ENCODE measurements around the gene ZNF638. TPM values are rescaled to one million over a fixed set of nuclear protein-coding genes. Genes with fewer than 3 reads are reported as not detected.
A peak's percentile ranks its signal among the peaks of the same experiment; 100 is the strongest.

ZNF638 gene
- total RNA-seq, 1 donor from 2014 or later = 358 TPM

DNA sequence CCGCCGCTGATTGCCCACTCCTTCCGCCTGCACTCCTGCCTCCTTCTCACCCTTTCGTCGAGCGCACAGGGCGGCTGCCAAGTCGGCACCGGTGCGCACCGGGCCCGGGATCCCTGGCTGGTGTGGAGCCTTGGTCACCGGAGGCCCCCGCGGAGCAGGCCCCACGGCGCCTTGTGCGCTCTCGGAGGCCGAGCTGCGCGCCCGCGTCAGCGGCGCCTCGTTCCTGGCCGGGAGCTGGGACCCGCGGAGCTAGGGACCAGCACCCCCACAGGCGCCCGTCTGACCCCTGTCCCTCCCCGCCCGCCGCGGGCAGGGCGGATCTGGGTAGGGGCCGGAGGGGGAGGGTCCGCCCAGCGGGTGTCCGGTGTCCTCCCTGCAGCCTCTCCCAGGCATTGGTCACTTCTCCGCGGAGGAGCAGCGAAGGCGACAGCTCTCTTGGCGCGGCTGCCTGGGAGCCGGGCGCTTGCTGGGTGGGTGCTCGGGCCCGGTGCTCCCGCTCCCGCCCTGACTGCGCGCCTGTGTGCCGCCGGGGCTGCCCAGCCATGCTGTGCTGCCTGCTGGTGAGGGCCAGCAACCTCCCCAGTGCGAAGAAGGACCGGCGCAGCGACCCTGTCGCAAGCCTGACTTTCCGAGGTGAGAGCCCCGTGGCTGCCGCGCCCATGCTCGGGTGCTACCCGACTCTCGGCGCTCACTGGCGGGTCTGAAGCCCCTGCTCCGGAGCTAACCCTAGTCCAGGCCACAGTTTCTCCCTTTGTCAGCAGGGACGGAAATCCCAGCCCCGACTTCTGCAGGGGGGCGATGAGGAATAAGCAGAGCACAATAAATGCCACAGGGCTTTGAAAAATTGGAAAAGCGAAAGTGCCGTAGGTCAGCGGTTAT lies 135.0 kb downstream of the ZNF638 start:
- peak; percentile 54 to 66 for DNase-seq (ENCODE audit: low spot score in 2 of 2)
- no peak for FAIRE-seq

DNA sequence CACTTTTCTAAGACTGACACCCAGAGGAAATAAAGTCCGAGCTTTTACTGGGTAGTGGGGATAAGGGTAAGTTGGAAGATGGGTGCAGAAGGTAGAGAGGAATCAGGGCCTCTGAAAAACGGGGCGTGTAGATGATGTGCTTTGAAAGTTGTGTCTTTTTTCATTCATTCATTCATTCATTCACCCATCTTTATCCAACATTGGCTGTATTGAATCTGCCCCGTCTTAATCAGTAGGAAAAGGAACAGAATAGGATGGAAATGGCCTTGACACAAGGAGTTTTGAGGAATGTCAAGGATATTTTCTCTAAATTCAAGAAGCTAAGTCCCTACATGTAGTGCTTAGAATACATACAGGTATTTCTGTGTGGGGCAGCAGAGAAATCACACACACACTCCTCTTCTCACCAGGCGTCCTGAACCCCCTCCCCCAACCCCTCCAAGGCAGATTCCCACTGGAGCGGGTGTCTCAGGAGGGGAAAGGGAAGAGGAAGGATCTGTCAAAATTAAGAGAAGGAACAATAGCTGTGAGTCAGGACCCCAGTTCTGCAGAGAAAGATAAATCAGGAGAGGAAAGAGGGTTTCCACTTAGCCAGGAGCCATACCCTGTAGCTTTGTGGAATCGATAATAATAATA lies 135.7 kb downstream of the ZNF638 start:
- FAIRE-seq (no peak), DNase-seq (ENCODE audit: low spot score in 2 of 2) (no peak)

GRCh38 chr2:71468279-71469015 lies 136.9 kb downstream of the ZNF638 start:
- no peak for DNase-seq (ENCODE audit: low spot score in 2 of 2)
- no peak for FAIRE-seq

DNA sequence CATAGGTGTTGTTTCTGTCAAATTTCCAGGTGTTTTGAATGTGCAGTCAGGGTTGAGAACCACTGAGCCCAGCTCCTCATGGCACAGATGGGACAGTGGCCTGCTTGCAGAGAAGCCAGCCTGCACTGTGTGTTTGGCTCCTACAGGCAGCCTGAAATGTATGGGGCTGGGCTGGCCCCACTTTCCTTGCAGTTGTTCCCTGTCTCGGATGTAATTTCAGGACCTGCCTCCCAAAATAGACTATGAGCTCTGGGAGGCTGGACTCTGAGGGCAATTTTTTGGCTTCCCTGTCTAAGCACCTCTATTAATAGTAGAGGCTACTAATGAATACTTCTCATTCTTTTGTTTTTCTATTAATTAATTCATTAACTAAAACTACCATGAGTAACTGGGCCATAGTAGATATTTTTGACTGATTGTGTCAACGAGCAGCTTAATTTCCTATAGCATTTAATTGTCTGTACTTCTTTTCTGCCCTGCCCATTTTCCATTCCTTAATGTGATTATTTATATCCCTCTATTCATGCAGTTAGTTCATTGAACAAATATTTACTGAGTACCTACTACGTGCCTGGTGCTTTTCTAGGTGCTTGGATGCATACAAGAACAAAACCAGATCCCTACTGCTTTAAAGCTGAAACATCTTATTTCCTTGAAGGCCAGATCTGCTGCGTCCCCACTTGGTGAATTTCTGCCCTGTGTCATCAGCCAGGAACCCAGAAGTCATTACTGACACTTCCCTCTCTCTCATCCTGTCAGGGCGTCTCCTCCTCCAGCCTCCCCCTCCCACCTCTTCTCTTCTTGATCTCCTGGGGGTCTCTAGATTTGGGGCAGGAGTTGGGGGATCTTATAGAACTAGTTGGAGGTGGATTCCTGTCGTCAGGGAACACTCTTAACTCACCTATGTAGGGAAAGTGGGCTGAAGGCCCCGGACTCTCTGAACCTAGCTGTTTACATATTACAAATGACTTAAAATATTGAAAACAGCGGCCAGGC lies 138.1 kb downstream of the ZNF638 start:
- DNase-seq (ENCODE audit: low spot score in 2 of 2) (no peak), FAIRE-seq (no peak)

DNA sequence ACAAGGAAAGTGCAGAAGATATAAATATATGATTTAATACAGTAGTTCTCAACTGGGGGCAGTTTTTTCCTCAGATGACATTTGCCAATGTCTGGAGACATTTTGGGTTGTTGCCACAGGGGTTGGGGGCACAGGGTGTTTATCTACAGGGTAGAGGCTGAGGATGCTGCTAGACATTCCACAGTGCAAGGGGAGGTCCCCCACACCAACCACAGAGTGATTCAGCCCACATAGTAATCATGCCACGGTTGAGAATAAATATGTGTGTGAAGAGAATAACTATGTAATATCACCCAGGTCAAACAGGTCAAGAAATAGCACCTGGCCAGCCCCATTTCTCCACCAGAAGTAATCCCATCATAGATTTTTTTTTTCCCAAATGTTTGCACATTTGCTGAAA lies 139.7 kb downstream of the ZNF638 start:
- no peak for FAIRE-seq
- DNase-seq (ENCODE audit: low spot score in 2 of 2) = no peak

DNA sequence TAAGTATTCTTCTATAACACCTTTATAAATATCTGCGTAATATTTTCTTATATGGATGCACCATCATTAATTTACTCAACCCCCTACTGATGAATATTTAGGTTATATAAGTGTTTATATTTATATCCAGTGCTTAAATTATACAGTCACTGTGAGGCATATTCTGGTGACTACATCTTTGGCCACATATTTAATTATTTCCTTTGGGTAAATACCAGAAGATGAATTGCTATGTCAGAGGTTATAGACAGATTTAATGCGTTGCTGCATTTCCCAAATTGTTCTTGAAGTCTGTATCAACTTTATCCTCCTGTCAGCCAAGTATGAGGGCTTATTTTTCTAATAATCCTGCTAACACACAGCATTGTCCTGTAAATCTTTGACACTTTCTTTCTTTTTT lies 140.4 kb downstream of the ZNF638 start:
- FAIRE-seq = no peak
- DNase-seq (ENCODE audit: low spot score in 2 of 2) = no peak

- FAIRE-seq = no peak
- no peak for DNase-seq (ENCODE audit: low spot score in 2 of 2)
Observed at GRCh38 chr2:71473346-71474031, 141.9 kb downstream of the ZNF638 start.

DNA sequence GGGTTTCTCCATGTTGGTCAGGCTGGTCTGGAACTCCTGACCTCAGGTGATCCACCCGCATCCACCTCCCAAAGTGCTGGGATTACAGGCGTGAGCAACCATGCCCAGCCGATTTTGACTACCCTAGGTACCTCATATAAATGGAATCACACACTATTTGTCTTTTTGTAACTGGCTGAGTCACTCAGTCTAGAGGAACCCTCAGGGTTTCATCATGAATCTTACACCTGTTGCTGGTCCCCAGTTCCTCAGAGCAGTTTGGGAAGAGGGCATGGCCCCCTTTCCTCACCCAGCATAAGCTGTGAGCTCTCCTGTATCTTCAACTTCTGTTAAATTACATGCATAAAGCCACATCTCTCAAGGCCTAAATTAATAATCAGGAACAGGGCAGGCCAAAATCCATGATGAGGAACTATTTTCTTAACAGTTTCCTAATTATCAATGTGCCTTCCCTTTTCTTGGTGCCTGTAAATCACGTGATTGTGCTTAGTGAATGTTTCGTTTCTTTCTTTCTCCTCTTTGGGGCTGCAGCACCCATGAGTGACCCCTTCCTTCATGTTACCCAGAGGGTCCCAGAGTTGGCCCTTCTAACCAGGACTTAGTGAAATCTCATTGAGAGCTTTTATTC lies 142.6 kb downstream of the ZNF638 start:
- DNase-seq (ENCODE audit: low spot score in 2 of 2) (no peak), FAIRE-seq (no peak)

- DNase-seq (ENCODE audit: low spot score in 2 of 2) (no peak), FAIRE-seq (no peak)
Observed at GRCh38 chr2:71474744-71475397, 143.3 kb downstream of the ZNF638 start.

GRCh38 chr2:71476495-71476894 lies 144.9 kb downstream of the ZNF638 start:
- DNase-seq (ENCODE audit: low spot score in 2 of 2) (no peak), FAIRE-seq (no peak)

DNA sequence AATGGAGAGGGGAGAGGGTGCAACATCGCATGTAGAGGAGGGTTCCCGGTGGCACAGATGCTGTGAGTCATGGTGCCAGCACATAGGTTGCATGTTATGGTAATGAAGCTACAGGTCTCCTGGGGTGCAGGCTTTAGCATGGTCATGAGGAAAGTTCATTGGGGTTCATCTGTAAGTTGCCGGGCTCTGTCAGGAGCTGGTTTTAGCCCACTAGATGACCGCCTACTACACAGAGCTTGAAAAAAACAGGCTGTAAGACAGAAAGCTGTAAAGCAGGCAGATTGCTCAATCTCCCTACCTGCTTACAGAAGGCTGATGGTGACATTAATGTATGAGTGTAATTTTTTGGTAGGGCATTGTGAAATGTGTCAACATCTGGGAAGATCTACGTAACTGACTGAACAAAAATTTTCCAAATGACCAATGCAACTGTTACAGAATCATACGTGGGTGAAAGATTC lies 145.7 kb downstream of the ZNF638 start:
- no peak for FAIRE-seq
- DNase-seq (ENCODE audit: low spot score in 2 of 2) = no peak

GRCh38 chr2:71478806-71479205 lies 147.2 kb downstream of the ZNF638 start:
- FAIRE-seq (no peak), DNase-seq (ENCODE audit: low spot score in 2 of 2) (no peak)

DNA sequence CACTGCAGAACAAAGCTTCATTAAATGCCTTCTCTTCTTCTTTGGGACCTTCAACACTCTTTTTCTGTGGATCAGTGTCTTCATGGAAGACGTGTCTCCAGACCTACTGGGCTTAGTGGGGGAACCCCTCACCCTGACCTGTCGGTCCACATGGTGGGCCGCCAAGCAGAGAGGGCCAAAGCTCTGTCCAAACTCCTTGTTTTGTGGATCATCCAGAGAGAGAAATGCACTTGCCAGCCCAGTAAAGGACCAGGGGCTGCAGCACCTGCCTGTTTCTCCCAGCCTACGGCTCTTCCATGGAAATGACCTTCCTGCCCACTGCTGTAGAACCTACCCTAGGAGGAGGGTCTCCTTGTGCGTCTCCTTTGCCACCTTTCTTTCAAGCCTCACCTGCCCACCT lies 147.7 kb downstream of the ZNF638 start:
- DNase-seq (ENCODE audit: low spot score in 2 of 2) = no peak

GRCh38 chr2:71481111-71481510 lies 149.5 kb downstream of the ZNF638 start:
- FAIRE-seq = no peak

More for the DNA sequence above, 147.7 kb downstream of the ZNF638 start:
- no peak for FAIRE-seq

DNA sequence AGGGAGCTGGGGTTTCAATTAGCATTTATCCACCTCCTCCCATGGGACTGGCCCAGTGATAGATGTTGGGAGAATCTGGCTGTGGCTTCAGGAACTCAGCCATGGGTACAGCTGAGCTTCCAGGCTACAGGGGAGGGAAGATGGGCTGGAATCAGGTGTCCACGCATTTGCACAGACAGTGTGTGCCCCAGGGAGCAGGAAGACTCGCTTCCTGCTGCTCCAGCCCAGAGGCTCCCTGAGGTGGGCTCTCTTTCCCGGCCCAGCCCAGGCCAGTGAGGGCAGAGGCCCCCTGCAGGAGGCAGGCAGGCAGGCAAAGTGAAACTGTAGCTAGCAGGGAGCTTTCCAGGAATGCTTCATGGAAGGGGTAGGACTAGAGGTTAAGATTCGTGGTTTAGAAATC lies 150.5 kb downstream of the ZNF638 start:
- no peak for FAIRE-seq

More at GRCh38 chr2:71481111-71481510, 149.5 kb downstream of the ZNF638 start:
- DNase-seq (ENCODE audit: low spot score in 2 of 2) = no peak

GRCh38 chr2:71483246-71483645 lies 151.7 kb downstream of the ZNF638 start:
- DNase-seq (ENCODE audit: low spot score in 2 of 2) (no peak), FAIRE-seq (no peak)

More for the DNA sequence above, 150.5 kb downstream of the ZNF638 start:
- DNase-seq (ENCODE audit: low spot score in 2 of 2) = no peak

GRCh38 chr2:71484354-71484753 lies 152.8 kb downstream of the ZNF638 start:
- FAIRE-seq = no peak
- no peak for DNase-seq (ENCODE audit: low spot score in 2 of 2)
